ENCODE data around the gene SQSTM1. TPM values are rescaled to one million over a fixed set of nuclear protein-coding genes. Genes with fewer than 3 reads are reported as not detected.
A peak's percentile ranks its signal among the peaks of the same experiment; 100 is the strongest.

The SQSTM1 gene
- polyA plus RNA-seq, 2 of the 4 experiments (the other 2 are of a cell fraction), result 362 to 625 TPM

- peaks cover 18% of the 10 kb centered on the region; the same call in 1 of the 3 replicates for H3K4me1 ChIP-seq
- peak; percentile 44; the same call in 1 of the 2 replicates for TF ChIP-seq POLR2AphosphoS2 (conservative IDR thresholded peaks at IDR 0.05; ENCODE audit: low read length)
- TF ChIP-seq CHD4 (IDR thresholded peaks at IDR 0.05; ENCODE audit: borderline replicate concordance), result no peak
- peaks cover 8% of the 10 kb centered on the region; the same call in 2 of the 3 replicates for H3K9me3 ChIP-seq
- ChIA-PET POLR2A (interaction anchor here (0.8 kb wide), 1 partner anchor 10 kb away, joined by 3 read pairs; no protein-coding TSS in a partner anchor), CTCF (interaction anchor here (1.2 to 2.3 kb wide), 2 partner anchors 38 to 135 kb away, joined by 3 to 9 read pairs; no protein-coding TSS in a partner anchor)
- FAIRE-seq, result no peak
- H3K4me3 ChIP-seq, result no peak overlapping the region
- no peak for DNase-seq (ENCODE audit: low read depth in 1 of 2, low spot score in 1 of 2)
- H3K27ac ChIP-seq, result peak overlapping the region in 1 of 2 experiments; percentile 75; a peak in 2 of 6 replicates
- H3K4me2 ChIP-seq, result no peak overlapping the region
- peak; percentile 3 to 14; a peak in 5 of 6 replicates for ATAC-seq
- 85% methylated on average over 11 of the region's 11 CpGs for WGBS (ENCODE audit: missing lambda C conversion rate)
Observed at GRCh38 chr5:179840321-179840720, 19.6 kb downstream of the SQSTM1 start.

GRCh38 chr5:179840766-179841165 lies 20.1 kb downstream of the SQSTM1 start:
- Histone ChIP-seq H3K4me3 (no peak overlapping the region), H3K4me2 (no peak overlapping the region), H3K9me3 (peaks cover 12% of the 10 kb centered on the region; the same call in 2 of the 3 replicates), H3K27ac (no peak overlapping the region), H3K4me1 (peaks cover 18% of the 10 kb centered on the region; the same call in 1 of the 3 replicates)
- FAIRE-seq (no peak), DNase-seq (ENCODE audit: low read depth in 1 of 2, low spot score in 1 of 2) (no peak), ATAC-seq (peak; percentile 12)
- TF ChIP-seq POLR2AphosphoS2 (conservative IDR thresholded peaks at IDR 0.05; ENCODE audit: low read length), result peak; percentile 70; the same call in 1 of the 2 replicates
- TF ChIP-seq RAD21 (conservative IDR thresholded peaks at IDR 0.05 in 1 of 2, IDR thresholded peaks at IDR 0.05 in 1 of 2), result no peak
- ChIA-PET CTCF (interaction anchor here (0.9 to 2.3 kb wide), 3 partner anchors 16 to 68 kb away, joined by 3 to 9 read pairs (median 4); no protein-coding TSS in a partner anchor), POLR2A (no interaction called here)
- WGBS (ENCODE audit: missing lambda C conversion rate), result 84% methylated on average over 17 of the region's 17 CpGs

GRCh38 chr5:179841621-179842020 lies 20.9 kb downstream of the SQSTM1 start:
- CTCF ChIA-PET, result interaction anchor here (0.9 to 2.3 kb wide), 3 partner anchors 15 to 67 kb away, joined by 3 to 9 read pairs (median 4); no protein-coding TSS in a partner anchor
- FAIRE-seq (no peak), DNase-seq (ENCODE audit: low read depth in 1 of 2, low spot score in 1 of 2) (no peak), ATAC-seq (peak; percentile 3 to 12)
- WGBS (ENCODE audit: missing lambda C conversion rate), result 87% methylated on average over 7 of the region's 9 CpGs
- TF ChIP-seq HES2 (IDR thresholded peaks at IDR 0.05) (no peak), SMC3 (IDR thresholded peaks at IDR 0.05) (no peak), REST (IDR thresholded peaks at IDR 0.05) (no peak), TFCP2L1 (CRISPR knock-in tag; IDR thresholded peaks at IDR 0.05) (peak; percentile 25; the same call in 1 of the 2 replicates)
- Histone ChIP-seq H3K4me3 (no peak overlapping the region), H3K9me3 (peaks cover 18% of the 10 kb centered on the region), H3K4me1 (peaks cover 14% of the 10 kb centered on the region; the same call in 1 of the 3 replicates), H3K4me2 (no peak overlapping the region), H3K27ac (no peak overlapping the region)
- POLR2A ChIA-PET, result no interaction called here

- Histone ChIP-seq H3K4me2 (no peak overlapping the region), H3K4me1 (peaks cover 3% of the 10 kb centered on the region; the same call in 1 of the 3 replicates), H3K4me3 (no peak overlapping the region), H3K9me3 (no peaks in the 10 kb centered on the region), H3K27ac (no peak overlapping the region)
- ATAC-seq, result no peak
- POLR2A ChIA-PET, result no interaction called here
- CTCF ChIA-PET, result interaction anchor here (0.8 to 1.0 kb wide), 2 partner anchors 20 to 52 kb away, joined by 3 read pairs; no protein-coding TSS in a partner anchor
- no peak for FAIRE-seq
- no peak for DNase-seq (ENCODE audit: low read depth in 1 of 2, low spot score in 1 of 2)
- WGBS (ENCODE audit: missing lambda C conversion rate), result 85% methylated on average over 8 of the region's 8 CpGs
- TF ChIP-seq REST (IDR thresholded peaks at IDR 0.05) (no peak), KDM1A (IDR thresholded peaks at IDR 0.05; ENCODE audit: low read depth) (no peak), NPAS2 (CRISPR knock-in tag; IDR thresholded peaks at IDR 0.05; ENCODE audit: borderline replicate concordance) (no peak), CBX8 (IDR thresholded peaks at IDR 0.05) (no peak), JUNB (IDR thresholded peaks at IDR 0.05) (no peak), ZC3H11A (IDR thresholded peaks at IDR 0.05) (no peak), ZFP36 (IDR thresholded peaks at IDR 0.05; ENCODE audit: borderline replicate concordance, partially characterized antibody) (no peak), E2F6 (IDR thresholded peaks at IDR 0.05; ENCODE audit: borderline replicate concordance, low read depth) (no peak), MYC (IDR thresholded peaks at IDR 0.05; ENCODE audit: borderline replicate concordance, low read length) (no peak), FOSL2 (IDR thresholded peaks at IDR 0.05) (no peak), FOSL2 (CRISPR knock-in tag; IDR thresholded peaks at IDR 0.05) (no peak), NFE2L2 (conservative IDR thresholded peaks at IDR 0.05; ENCODE audit: low read length) (no peak), POLR2AphosphoS2 (conservative IDR thresholded peaks at IDR 0.05; ENCODE audit: low read length) (no peak)
Observed at GRCh38 chr5:179852993-179853547, 32.4 kb downstream of the SQSTM1 start.
